DMS79 treated with DMSO at 0.1 percent for 48 hours (cell line): Measurements from ENCODE around the gene NTRK2.

Experiments used
- DNase-seq: peaks from one replicate; lab custom pipeline; 2025; lab: John Stamatoyannopoulos, UW

The NTRK2 gene

GRCh38 chr9:84736081-84736480 is 66.6 kb downstream of the NTRK2 start:
- no peak for DNase-seq

- DNase-seq: no peak
Measured at GRCh38 chr9:84736536-84736935, 67.0 kb downstream of the NTRK2 start.

- DNase-seq: no peak
Measured at GRCh38 chr9:84738353-84738752, 68.8 kb downstream of the NTRK2 start.

GRCh38 chr9:84742261-84742660 is 72.7 kb downstream of the NTRK2 start:
- no peak for DNase-seq

DNA sequence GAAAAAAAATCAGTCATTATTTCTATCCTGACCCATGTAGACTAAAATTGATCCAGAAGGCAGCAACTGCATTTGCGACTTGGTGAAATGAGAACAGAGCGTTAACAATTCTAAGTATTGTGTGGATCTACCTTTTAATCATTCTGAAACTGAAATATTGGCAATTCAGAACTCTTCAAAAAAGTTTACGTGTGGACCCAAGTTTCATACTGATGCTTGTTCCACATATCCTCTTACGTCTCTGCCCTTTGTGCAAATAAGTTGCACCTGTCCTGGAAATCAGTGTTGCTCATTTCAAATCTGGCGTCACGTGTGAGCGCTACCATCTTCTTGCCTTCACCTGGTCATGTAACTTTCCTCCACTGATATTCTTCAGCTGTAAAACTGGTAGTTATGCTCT is 74.7 kb downstream of the NTRK2 start:
- DNase-seq: no peak

GRCh38 chr9:84744726-84745125 is 75.2 kb downstream of the NTRK2 start:
- DNase-seq: no peak

GRCh38 chr9:84748112-84748511 is 78.6 kb downstream of the NTRK2 start:
- DNase-seq: no peak

- DNase-seq: no peak
Measured at GRCh38 chr9:84750152-84750865, 80.8 kb downstream of the NTRK2 start.

- DNase-seq: no peak
Measured at GRCh38 chr9:84751921-84752320, 82.4 kb downstream of the NTRK2 start.

DNA sequence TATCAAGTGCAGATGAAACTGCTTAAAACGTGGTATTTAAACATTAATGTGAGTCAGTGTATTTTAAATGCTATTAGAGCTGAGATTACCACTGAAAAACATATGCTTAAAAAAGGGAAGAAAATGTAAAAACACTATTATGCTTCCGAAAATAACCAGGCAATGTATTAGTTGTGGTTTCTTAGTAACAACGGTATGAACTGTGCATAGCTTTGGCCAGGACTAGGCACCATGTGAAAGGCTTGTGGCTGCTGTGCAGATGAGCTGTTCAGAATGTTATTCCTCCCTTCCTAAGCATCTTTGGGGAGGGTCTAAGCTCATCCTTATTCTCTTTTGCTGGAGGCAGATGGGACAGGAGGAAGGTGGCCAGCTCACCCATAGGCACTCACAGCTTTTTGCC is 84.9 kb downstream of the NTRK2 start:
- no peak for DNase-seq

GRCh38 chr9:84754881-84755280 is 85.4 kb downstream of the NTRK2 start:
- no peak for DNase-seq

DNA sequence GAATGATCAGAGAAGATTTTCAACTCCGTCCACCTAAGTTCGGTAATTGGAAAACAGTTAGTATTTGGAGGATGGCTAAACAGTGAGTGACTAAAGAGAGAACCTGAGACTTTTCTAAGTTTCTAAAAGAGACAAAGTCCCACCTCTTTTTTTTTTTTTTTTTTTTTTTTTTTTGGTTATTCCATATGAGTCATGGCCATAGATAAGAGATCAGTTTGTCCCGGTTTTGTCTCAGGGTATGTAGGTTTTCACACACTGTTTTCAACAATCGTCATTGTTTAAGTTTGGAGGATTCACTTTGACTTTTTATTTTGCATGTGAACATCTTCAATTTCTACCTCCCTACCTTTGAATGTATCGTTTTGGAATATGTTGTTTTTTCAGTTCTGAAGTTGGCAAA is 85.9 kb downstream of the NTRK2 start:
- DNase-seq: no peak

GRCh38 chr9:84756171-84756570 is 86.6 kb downstream of the NTRK2 start:
- DNase-seq: no peak

GRCh38 chr9:84756731-84757130 is 87.2 kb downstream of the NTRK2 start:
- DNase-seq: no peak

DNA sequence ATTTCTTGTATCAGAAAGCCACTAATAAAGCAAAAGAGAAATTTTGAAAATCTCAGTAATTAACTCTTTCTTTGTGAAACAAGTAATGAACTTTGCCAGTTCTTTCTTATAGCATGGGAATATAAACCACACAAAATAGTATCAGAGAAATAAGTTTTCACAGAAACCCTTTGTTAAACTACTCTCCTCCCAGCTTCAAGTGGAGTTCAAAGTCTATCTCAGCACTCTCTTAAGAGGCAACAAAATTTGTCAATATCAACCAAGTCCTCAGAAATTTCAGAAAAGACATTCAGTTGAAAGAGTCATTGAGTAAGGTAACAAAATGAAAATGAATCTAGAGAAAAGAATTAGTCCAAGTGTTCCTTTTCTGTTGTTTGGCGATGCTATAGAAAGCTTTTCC is 89.3 kb downstream of the NTRK2 start:
- no peak for DNase-seq

DNA sequence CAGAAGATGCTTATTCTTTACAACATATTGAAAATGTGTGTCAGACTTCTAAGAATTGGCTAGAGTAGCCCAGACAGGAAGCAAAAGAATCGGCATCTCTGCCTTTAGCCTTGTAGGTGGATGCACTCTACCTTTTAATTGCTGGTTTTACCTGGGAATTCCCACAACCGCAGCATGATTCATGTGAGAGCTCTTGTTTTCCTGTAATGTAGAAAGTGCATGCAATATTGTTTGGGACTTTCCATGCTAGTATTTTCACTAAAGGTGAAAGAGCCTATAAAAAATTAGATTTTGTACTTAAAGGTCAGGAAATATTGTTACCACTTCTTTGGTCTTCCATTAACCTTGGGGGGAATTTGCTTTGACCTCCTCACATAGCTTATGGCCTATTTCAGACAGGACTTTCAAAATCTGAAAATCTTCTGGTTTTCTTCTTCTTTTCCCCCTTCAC is 89.8 kb downstream of the NTRK2 start:
- no peak for DNase-seq

DNA sequence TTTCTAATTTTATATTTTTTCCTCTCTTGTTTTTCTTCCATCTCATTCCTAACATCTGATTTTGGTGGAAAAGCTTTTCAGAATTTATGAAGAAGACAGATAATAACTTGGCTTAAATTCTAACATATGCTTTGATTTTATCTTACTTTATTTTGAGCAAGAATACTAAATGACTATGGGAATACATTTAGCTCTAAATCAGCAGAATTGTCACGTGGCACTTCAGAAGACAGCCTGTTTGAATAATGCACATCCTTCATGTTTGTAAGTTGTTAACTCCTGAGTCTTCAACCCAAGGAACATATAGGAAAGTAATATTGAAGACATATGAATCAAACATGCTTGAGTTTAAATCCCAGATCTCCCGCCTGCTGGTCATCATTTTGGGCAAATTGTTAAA is 90.3 kb downstream of the NTRK2 start:
- DNase-seq: no peak

- no peak for DNase-seq
Measured at GRCh38 chr9:84761137-84761808, 91.7 kb downstream of the NTRK2 start.

- DNase-seq: no peak
Measured at GRCh38 chr9:84772511-84772910, 103.0 kb downstream of the NTRK2 start.

DNA sequence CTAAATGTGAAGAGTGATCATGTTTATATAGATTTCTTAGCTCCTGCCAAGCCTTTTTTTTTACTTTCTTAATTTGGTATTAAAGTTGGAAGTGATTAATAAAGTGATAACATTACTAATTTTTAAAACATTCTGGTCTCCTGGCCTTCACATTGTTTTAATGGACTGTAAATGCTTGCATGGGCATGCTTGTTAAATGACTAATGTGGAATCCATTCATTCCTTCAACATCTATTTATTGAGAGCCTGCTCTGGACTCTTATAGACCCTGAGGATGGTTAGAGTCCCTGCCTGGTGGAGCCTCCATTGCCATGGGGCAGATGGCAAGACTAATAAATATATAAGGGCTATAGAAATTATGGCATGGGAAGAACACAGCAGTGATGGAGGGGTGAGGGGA is 103.5 kb downstream of the NTRK2 start:
- DNase-seq: no peak

DNA sequence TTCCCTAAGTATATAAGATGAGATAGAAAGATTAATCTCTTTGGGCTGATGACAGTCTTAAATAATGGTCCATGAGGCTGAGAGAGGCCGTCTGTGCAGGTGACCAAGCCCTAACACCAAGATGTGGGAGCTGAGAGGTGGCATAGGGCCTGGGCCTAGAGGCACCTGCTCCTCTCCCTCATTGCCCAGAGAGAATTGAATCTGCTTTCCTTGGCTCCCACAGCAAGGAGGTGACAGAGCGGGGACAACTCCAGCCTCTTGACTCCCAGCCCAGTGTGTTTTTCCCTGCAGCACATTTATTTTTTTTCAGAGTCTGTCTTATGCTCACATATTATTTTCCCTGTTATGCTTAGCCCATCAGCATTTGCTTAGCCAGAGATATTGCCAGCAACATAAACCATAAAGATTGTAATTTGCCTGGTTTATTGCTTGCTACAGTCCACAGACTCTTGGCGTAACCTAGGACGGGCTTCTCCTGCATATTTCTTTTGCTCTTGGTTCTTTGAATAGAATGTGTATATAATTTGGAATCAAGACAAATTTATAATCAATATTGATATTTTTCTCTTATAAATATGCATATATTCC is 105.6 kb downstream of the NTRK2 start:
- no peak for DNase-seq

- DNase-seq: no peak
Measured at GRCh38 chr9:84778570-84778969, 109.0 kb downstream of the NTRK2 start.

DNA sequence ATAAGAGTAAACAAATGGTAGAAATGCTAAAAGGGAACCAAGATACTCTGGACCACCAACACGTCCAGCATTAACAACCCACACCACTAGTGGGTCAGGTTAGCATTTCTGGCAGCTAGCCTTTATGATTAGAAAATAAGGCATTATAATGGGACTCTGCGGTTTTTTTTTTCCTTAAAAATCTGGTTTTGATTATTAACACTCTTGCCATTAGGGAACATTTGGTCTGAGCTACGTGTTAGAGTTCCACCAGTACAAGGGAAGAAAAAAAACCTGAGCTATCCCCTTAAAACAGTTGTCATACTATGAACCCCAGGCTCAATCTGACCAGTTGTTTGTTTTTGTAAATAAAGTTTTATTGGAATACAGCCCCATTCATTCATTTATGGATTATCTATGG is 110.4 kb downstream of the NTRK2 start:
- DNase-seq: no peak
